D721Med (cell line): ENCODE data around the gene FLT3.

Experiments
- DNase-seq: peaks from one replicate; pipeline ENCODE4 v3.0.0; 2011; ENCODE audit warnings: low spot score; ENCODE audit not compliant: insufficient read length
- FAIRE-seq: peaks from 2 replicates; lab custom pipeline; 2011; peaks lifted over from hg19 to GRCh38; lab: Jason Lieb, UNC
- CTCF ChIP-seq: IDR thresholded peaks from 2 replicates; pipeline ENCODE4 v1.5.1; 2012; ENCODE audit warnings: mild to moderate bottlenecking, control low read depth; ENCODE audit not compliant: insufficient read depth; ENCODE audit errors: missing control alignments

FLT3 gene

GRCh38 chr13:27979001-27979643 is 121.3 kb downstream of the FLT3 start:
- DNase-seq (no peak), FAIRE-seq (no peak)
- no peak for TF ChIP-seq CTCF

DNA sequence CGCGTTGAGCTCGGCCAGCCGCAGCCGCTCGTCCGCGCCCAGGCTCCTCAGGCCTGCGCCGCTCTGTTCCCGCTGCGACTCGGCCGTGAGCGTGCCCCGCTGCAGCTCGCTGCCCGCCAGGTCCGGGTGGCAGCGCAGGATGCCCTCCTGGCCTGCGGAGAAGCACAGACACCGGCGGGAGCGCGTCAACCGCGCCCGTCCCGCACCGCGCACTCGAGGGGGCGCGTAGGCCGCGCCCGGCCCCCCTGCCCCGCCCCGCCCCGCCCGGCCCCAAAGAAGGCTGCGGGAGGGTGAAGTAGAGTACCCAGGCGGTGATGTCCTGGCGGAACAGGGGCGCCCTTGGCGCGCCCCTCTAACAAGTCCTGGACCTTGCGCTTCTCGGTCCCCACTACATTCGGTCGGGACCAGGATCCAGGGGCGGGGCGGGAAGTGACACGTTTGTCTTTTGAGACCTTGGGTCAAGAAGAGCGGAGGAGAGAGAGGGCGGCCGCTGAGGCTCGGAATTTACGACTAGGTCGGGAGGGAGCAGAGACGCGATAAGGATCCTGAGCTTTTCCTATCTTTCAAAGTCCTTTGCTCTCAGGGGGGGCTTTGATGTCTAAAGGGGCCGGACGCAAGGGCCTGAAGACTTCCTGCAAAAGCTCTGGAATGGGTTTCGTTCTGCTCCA is 121.9 kb downstream of the FLT3 start:
- DNase-seq (no peak), FAIRE-seq (no peak)
- TF ChIP-seq CTCF = no peak

DNA sequence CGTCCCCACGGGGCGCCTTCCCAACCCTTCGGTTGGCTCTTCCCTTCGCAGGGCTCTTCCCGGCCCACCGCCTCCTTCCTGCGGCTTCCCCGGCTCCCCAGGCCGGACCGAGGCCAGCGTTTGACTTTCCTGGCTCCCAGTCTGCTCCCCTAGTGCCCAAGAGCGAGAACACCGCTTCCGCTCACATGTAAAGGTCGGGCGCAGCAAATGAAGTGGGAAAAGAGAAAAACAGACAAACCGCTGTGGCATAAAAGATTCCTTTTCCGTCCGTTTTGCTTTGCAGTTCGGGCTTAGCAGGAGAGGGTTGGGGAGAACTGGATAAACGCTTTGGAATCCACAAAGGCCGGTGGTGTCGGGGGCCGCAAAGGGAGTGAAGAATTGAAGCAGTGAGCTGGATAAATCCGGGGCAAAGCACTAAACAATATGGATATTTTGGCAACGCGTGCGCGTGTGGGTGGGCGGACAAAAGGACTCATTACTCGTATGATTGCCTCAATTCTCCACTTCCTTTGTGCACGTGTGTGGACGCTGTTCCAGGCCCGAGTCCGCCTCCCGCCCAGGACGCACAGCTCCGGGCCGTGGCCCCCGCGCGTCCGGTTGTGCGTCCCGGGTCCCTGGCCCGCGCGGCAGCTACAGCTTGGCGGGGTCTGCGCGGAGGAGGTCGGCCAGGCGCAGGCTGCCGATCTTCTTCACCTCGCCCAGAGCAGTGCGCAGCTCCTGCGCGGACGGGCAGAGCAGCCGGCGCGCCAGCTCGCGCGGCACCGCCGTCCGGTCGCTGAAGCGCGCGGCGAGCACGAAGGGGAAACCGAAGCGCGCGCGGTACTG is 122.7 kb downstream of the FLT3 start:
- DNase-seq = no peak
- no peak for TF ChIP-seq CTCF
- FAIRE-seq = no peak

DNA sequence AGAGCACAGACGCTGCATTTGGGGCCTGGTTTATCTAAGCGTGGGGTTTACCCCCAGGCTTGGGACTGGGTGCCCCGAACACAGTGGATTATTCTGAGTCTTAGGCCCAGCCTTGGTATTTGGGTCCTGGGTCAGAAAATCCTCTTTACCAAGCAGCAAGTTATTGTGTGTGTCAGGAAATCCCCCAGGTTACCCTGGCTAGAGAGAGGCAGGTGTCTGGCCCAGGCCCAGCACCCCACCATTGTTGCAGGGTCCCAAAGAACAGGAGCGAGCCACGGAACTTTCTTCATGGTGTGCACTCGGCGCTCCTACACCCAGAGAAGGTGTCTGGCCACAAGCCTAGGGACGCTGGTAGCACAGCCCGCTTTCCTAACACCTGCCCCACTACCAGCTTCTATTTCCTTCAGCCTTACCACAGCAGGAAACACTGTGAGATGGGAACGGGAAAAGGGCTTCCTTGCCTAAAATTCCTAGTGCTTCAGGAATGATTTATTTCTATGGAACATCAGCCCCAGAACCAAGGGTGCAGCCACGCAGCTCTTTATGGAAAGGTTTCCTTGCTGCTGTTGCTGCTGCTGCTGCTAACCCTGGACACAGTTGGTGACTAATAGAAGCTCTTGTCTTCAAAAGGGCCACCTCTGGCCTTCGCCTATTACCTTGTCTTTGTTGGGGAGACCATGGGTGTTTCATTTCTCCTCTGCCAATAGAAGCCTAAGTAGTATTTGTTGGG is 123.8 kb downstream of the FLT3 start:
- no peak for TF ChIP-seq CTCF
- FAIRE-seq (no peak), DNase-seq (no peak)

DNA sequence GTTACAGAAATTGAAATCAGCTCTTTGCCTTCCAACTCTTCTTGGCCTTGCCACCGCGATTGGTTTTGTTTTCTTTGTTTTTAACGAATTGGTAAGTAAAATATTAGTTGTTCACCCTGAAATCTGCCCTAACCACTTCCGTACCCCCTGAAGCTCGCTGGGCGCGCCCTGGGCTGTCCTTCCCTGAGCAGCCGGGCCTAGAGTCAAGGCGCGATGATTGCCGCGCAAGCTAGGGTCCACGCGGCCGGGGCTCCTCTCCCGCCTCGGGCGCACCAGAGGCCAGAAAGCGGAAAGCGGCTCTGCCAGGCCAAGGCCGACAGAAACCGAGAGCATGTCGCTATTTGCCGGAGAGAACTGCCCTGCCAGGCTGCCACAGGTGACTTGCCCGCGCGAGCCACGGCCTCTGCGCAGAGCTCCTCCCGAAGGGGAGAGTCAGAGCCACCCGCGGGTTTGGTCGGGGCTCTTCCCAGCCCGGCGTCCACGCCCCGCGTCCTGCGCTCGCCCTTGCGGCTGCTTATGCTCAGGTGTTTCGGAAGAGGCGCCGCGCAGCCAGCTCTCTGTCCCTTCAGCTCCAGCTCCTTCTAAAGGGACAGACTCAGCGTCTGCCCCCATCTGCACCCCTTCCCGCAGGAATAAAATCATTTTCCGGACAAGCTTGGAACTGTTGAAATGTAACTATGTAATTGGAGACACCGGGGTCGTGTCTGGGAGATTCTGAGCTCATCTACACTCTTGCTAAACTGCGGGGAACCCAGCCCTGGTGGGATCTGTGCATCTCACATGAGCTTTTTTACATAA is 124.6 kb downstream of the FLT3 start:
- no peak for TF ChIP-seq CTCF
- FAIRE-seq (no peak), DNase-seq (no peak)

DNA sequence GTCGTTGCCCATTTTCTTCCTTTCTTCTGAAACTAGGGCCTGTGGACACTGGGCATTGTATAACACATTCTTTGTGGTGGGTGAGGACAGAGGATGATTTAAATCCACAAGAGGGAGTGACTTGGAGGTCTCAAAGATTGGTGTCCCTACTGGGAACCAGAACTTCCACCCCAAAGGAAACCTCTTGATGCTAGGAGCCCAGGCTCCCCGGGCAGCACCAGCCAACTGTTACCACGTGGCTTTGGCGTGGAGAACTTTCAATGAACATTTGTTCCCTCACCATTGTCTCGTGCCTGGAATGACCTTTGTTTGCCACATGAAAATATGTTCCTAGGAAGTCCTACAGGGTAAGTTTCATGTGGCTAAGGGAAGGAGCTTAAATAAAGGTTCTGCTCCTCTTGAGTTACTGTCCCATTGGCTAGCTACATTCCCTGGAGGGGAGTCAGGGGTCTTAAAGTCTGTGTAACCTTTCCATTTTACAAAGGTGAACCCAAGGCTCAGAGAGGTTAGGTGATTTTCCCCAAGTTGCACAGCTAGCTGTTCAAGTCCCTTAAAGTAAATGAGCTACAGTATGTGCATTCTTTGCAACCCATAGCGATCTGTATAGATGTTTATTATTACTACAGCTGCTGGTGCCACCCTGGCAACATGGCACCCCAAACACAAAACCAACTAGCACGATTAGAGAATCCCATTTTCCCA is 126.3 kb downstream of the FLT3 start:
- FAIRE-seq (no peak), DNase-seq (no peak)
- TF ChIP-seq CTCF = no peak
